K562 (cell line): Measurements from ENCODE around the gene RNF115. TPM values are rescaled to one million over a fixed set of nuclear protein-coding genes. Genes with fewer than 3 reads are reported as not detected.

Source experiments
- ATAC-seq: fragments of 200-7000 bp; cut with Tn5 transposase; 3 replicates; pipeline ENCODE4 v1.9.1; 2020; ENCODE audit warnings: moderate library complexity
- BruUV-seq: library from RNA; stranded (reverse); fragments of 400-500 nt; replicated peaks from 2 replicates; lab custom pipeline; 2021; lab: Mats Ljungman, UMichigan
- CTCF ChIA-PET: fragments of 300-600 bp; formaldehyde crosslinking; extraction: SDS; loops from one replicate; lab custom pipeline; 2021; ENCODE audit warnings: low intra/inter-chr PET ratio; lab: Yijun Ruan, JAX
- POLR2A ChIA-PET: fragments of 300-600, 350-650 bp; sonication (Branson Sonifier 250); formaldehyde crosslinking; extraction: SDS; loops from one replicate; lab custom pipeline; 2021; ENCODE audit warnings: antibody characterized with exemption, inconsistent platforms; lab: Yijun Ruan, JAX
- DNase-seq, 4 experiments: peaks; one replicate each; pipeline versions ENCODE4 v3.0.0 to v3.0.0-alpha.2; 2011 to 2018; ENCODE audit warnings: low spot score in 3 of 4, mixed read lengths in 3 of 4; ENCODE audit errors: extremely low read depth in 1 of 4
- FAIRE-seq: peaks from 2 replicates; lab custom pipeline; 2011; peaks lifted over from hg19 to GRCh38; lab: Jason Lieb, UNC
- H2AFZ ChIP-seq: 2 replicates; pipeline ENCODE4 v1.6.0; 2011; ENCODE audit warnings: low read depth, low read length, control low read depth, inconsistent platforms
- H3K27ac ChIP-seq: fragments of 200-600 bp; 3 replicates; pipeline ENCODE4 v1.8.0; 2011; ENCODE audit warnings: low read depth, mild to moderate bottlenecking, control low read depth, inconsistent platforms, low read length, moderate library complexity, mixed read lengths; ENCODE audit errors: extremely low read depth
- H3K27me3 ChIP-seq, 2 experiments: fragments of 300-600 bp in 1 of 2; 2 replicates in 1 of 2; 3 replicates in 1 of 2; pipeline versions ENCODE4 v1.6.0 to v1.8.0; 2011; ENCODE audit warnings: inconsistent platforms in 2 of 2, low read length in 2 of 2, mild to moderate bottlenecking in 1 of 2, mixed read lengths in 1 of 2, moderate library complexity in 1 of 2; ENCODE audit not compliant: control insufficient read depth in 2 of 2, insufficient read depth in 2 of 2
- H3K36me3 ChIP-seq: fragments of 300-600 bp; 3 replicates; pipeline ENCODE4 v1.8.0; 2011; ENCODE audit warnings: mild to moderate bottlenecking, low read length, inconsistent platforms; ENCODE audit not compliant: control insufficient read depth, insufficient read depth
- H3K4me1 ChIP-seq, 2 experiments: fragments of 200-600 bp in 1 of 2; replicated peaks in 1 of 2; 2 replicates in 1 of 2; 3 replicates in 1 of 2; pipeline versions ENCODE4 v1.5.1 to v1.8.0; 2011; ENCODE audit warnings: inconsistent platforms in 2 of 2, low read length in 2 of 2, mild to moderate bottlenecking in 1 of 2, mixed read lengths in 1 of 2, moderate library complexity in 1 of 2; ENCODE audit not compliant: control insufficient read depth in 2 of 2, insufficient read depth in 2 of 2
- H3K4me2 ChIP-seq: 2 replicates; pipeline ENCODE4 v1.6.1; 2011; ENCODE audit warnings: low read length, control low read depth, inconsistent platforms, mixed read lengths; ENCODE audit not compliant: insufficient read depth
- H3K4me3 ChIP-seq: fragments of 200-600 bp; sonication (generic), shearing (Covaris generic); 2 replicates; pipeline ENCODE4 v1.5.1; 2016; ENCODE audit warnings: control low read depth, inconsistent platforms
- H3K79me2 ChIP-seq: fragments of 200-600 bp; 3 replicates; pipeline ENCODE4 v1.8.0; 2011; ENCODE audit warnings: low read length, inconsistent platforms; ENCODE audit not compliant: control insufficient read depth, insufficient read depth
- H3K9ac ChIP-seq, 2 experiments: 2 replicates each; pipeline versions ENCODE4 v1.6.0 to v1.6.1; 2011; ENCODE audit warnings: low read depth in 2 of 2, low read length in 2 of 2, control low read depth in 1 of 2, inconsistent platforms in 1 of 2, mild to moderate bottlenecking in 1 of 2, mixed read lengths in 1 of 2; ENCODE audit not compliant: insufficient read depth in 1 of 2
- H3K9me1 ChIP-seq: one replicate; pipeline ENCODE4 v1.6.0; 2011; ENCODE audit warnings: inconsistent platforms, mild to moderate bottlenecking, low read length, moderate library complexity; ENCODE audit not compliant: control insufficient read depth, insufficient read depth
- H3K9me3 ChIP-seq: replicated peaks from 2 replicates; pipeline ENCODE4 v1.5.1; 2011; ENCODE audit warnings: low read depth, low read length, inconsistent platforms; ENCODE audit not compliant: control insufficient read depth, insufficient read depth
- H4K20me1 ChIP-seq: replicated peaks from 2 replicates; pipeline ENCODE4 v1.6.1; 2011; ENCODE audit warnings: low read length, inconsistent platforms, mixed read lengths; ENCODE audit not compliant: control insufficient read depth, insufficient read depth
- WGBS: fragments of 100-300 bp; shearing (Covaris generic); methylation state at CpG from one replicate; pipeline ENCODE4 v1.1.6; 2016; ENCODE audit warnings: low coverage, mixed read lengths; ENCODE audit not compliant: insufficient coverage; ENCODE audit errors: missing lambda C conversion rate; 5-methylcytosine and 5-hydroxymethylcytosine counted together
- in situ Hi-C: fragments of 300-500 bp; cut with MboI; formaldehyde crosslinking; loops from 4 replicates; pipeline ENCODE4 v1.15.0; 2018; ENCODE audit warnings: inconsistent platforms, mixed read lengths
- intact Hi-C: fragments of 100-400 bp; cut with micrococcal nuclease; formaldehyde crosslinking; loops from 2 replicates; pipeline ENCODE4 v1.14.2; 2022
- polyA plus RNA-seq, 8 experiments: library from polyadenylated mRNA; depleted of rRNA in 4 of 8; stranded (reverse) in 5 of 8; unstranded in 3 of 8; fragments of >200 nt; fragmentation: Nextera tagmentation in 2 of 8; fragmentation: Illumina TruSeq in 1 of 8; extraction: Ambion mirVana in 2 of 8; extraction: Trizol in 1 of 8; gene quantifications; 2 replicates each; pipeline versions ENCODE4 v1.2.1 to v1.2.3, GENCODE V29; 2011 to 2014; ENCODE audit warnings: inconsistent platforms in 1 of 8, missing spikeins in 1 of 8
- total RNA-seq, 7 experiments: library from RNA; depleted of rRNA in 6 of 7; stranded (reverse); fragments of >200 nt in 6 of 7; fragmentation: Illumina TruSeq in 2 of 7; extraction: Trizol in 2 of 7; gene quantifications; 2 replicates each; pipeline versions ENCODE4 v1.2.1 to v1.2.3, GENCODE V29; 2011 to 2021; ENCODE audit warnings: low replicate concordance in 1 of 7
- TF ChIP-seq, protein P1 (sequence below): fragments of 250-450 bp; sonication (Bioruptor Pico); IDR thresholded peaks from 2 replicates; pipeline ENCODE4 v1.9.0; 2021; ENCODE audit warnings: mild to moderate bottlenecking, inconsistent platforms

Gene RNF115
- total and polyA plus RNA-seq, 9 of the 15 experiments (the other 6 are each of a cell fraction or from before 2014, with no cell fraction given) = 1.9 to 14.3 (median 9.5) TPM

DNA sequence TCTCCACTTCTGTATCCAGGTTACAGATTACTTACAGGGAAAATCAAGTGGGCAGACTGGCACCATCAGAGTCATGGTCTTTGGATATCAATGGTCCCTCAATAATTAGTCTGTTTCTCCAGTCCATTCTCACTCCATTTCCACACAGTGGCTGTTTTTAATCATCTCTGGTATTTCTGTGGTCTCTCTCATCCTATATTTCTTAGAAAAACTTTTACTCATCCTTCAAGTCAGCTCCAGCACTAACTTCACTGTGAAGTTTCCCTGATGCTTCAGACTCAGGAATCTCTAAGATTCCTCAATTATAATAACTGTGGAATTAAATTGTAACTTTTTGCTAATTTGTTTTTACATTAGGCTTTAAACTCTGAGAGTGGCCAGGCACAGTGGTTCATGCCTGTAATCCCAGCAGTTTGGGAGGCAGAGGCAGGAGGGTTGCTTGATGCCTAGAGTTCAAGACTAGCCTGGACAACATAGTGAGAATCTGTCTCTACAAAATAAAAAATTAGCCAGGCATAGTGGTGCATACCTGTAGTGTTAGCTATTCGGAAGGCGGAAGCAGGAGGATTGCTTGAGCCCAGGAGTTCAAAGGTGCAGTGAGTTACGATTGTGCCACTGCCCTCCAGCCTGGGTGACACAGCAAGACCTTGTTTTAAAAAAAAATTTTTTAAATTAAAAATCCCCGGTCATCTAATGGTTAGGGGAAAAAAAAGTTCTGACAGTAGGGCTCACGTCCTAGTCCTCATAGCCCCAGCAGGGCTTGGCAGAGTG, 94.0 kb downstream of the RNF115 start:
- no peak for DNase-seq
- Histone ChIP-seq H3K27ac (no peak overlapping the region), H3K9me1 (no peaks in the 10 kb centered on the region), H3K9me3 (no peaks in the 10 kb centered on the region), H3K4me2 (no peak overlapping the region), H3K9ac (no peak overlapping the region), H3K4me1 (peaks cover 0 to 5% of the 10 kb centered on the region in 2 experiments; a peak in 1 of 5 replicates), H3K27me3 (no peaks in the 10 kb centered on the region), H4K20me1 (no peaks in the 10 kb centered on the region), H3K4me3 (no peak overlapping the region), H3K36me3 (no peaks in the 10 kb centered on the region), H2AFZ (no peak overlapping the region), H3K79me2 (no peaks in the 10 kb centered on the region)
- TF ChIP-seq, protein P1, sequence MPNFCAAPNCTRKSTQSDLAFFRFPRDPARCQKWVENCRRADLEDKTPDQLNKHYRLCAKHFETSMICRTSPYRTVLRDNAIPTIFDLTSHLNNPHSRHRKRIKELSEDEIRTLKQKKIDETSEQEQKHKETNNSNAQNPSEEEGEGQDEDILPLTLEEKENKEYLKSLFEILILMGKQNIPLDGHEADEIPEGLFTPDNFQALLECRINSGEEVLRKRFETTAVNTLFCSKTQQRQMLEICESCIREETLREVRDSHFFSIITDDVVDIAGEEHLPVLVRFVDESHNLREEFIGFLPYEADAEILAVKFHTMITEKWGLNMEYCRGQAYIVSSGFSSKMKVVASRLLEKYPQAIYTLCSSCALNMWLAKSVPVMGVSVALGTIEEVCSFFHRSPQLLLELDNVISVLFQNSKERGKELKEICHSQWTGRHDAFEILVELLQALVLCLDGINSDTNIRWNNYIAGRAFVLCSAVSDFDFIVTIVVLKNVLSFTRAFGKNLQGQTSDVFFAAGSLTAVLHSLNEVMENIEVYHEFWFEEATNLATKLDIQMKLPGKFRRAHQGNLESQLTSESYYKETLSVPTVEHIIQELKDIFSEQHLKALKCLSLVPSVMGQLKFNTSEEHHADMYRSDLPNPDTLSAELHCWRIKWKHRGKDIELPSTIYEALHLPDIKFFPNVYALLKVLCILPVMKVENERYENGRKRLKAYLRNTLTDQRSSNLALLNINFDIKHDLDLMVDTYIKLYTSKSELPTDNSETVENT = no peak
- ChIA-PET CTCF (no interaction called here), POLR2A (no interaction called here)
- WGBS = 63% methylated on average over 5 of the region's 5 CpGs
- BruUV-seq = no TSS peak
- no peak for FAIRE-seq
- in situ Hi-C loops (no loop called here), intact Hi-C loops (loop anchor here (10.0 kb wide), 1 partner anchor 285 kb away; no protein-coding TSS in a partner anchor)
- no peak for ATAC-seq
